HCT116 (cell line): Measurements from ENCODE around the gene MTPN. TPM values are rescaled to one million over a fixed set of nuclear protein-coding genes. Genes with fewer than 3 reads are reported as not detected.

ENCODE experiments used
- ATAC-seq: fragments of 200-7000 bp; cut with Tn5 transposase; 2 replicates; pipeline ENCODE4 v1.9.1; 2020; ENCODE audit warnings: mild to moderate bottlenecking, moderate library complexity
- BruUV-seq: library from RNA; stranded (reverse); fragments of 400-500 nt; replicated peaks from 2 replicates; lab custom pipeline; 2021; lab: Mats Ljungman, UMichigan
- CTCF ChIA-PET: fragments of 300-600 bp; sonication (Branson Sonifier 250); formaldehyde crosslinking; loops from one replicate; lab custom pipeline; 2021; ENCODE audit warnings: antibody characterized with exemption; lab: Charles Lee
- POLR2A ChIA-PET: fragments of 300-600, 350-600 bp; sonication (Branson Sonifier 250); formaldehyde crosslinking; loops from one replicate; lab custom pipeline; 2021; ENCODE audit warnings: antibody characterized with exemption; lab: Charles Lee
- RAD21 ChIA-PET, 2 experiments: fragments of 300-600 bp; sonication (Branson Sonifier 250); formaldehyde crosslinking; loops; one replicate each; lab custom pipeline; 2023; ENCODE audit warnings: low total read pairs in 2 of 2; ENCODE audit not compliant: uncharacterized antibody in 2 of 2, unreplicated experiment in 2 of 2, low non-redundant PET in 1 of 2; lab: Charles Lee
- DNase-seq: peaks from one replicate; pipeline ENCODE4 v3.0.0-alpha.2; 2010; ENCODE audit warnings: low read depth, low spot score
- H2AFZ ChIP-seq: fragments of 200-600 bp; shearing (Covaris generic), sonication (generic); 2 replicates; pipeline ENCODE4 v1.6.1; 2017; ENCODE audit warnings: low read depth, mixed run types, mixed read lengths, antibody characterized with exemption, low read length; ENCODE audit not compliant: poor library complexity, severe bottlenecking
- H3K27ac ChIP-seq: 2 replicates; pipeline ENCODE4 v1.5.1; 2012; ENCODE audit warnings: low read depth, low read length
- H3K27me3 ChIP-seq: fragments of 200-600 bp; sonication (generic); 2 replicates; pipeline ENCODE4 v1.6.1; 2016; ENCODE audit warnings: mixed run types, low read length, mixed read lengths; ENCODE audit not compliant: insufficient read depth
- H3K36me3 ChIP-seq, 2 experiments: fragments of 200-500 bp in 1 of 2; fragments of 200-600 bp in 1 of 2; sonication (Bioruptor generic) in 1 of 2; sonication (generic) in 1 of 2; 2 replicates each; pipeline versions ENCODE4 v1.5.1 to v1.6.1; 2014 to 2016; ENCODE audit warnings: low read length in 2 of 2, inconsistent platforms in 1 of 2, mixed read lengths in 1 of 2, mixed run types in 1 of 2; ENCODE audit not compliant: insufficient read depth in 2 of 2, control insufficient read depth in 1 of 2
- H3K4me1 ChIP-seq, 2 experiments: fragments of 200-600 bp in 1 of 2; sonication (generic) in 1 of 2; 2 replicates each; pipeline versions ENCODE4 v1.5.1 to v1.6.1; 2012 to 2017; ENCODE audit warnings: low read length in 2 of 2, inconsistent platforms in 1 of 2, mild to moderate bottlenecking in 1 of 2, mixed read lengths in 1 of 2, mixed run types in 1 of 2, moderate library complexity in 1 of 2; ENCODE audit not compliant: insufficient read depth in 2 of 2, control insufficient read depth in 1 of 2
- H3K4me2 ChIP-seq: fragments of 200-600 bp; sonication (generic); 2 replicates; pipeline ENCODE4 v1.6.1; 2017; ENCODE audit warnings: mixed run types, low read length, mixed read lengths
- H3K4me3 ChIP-seq, 2 experiments: fragments of 200-600 bp in 1 of 2; sonication (generic) in 1 of 2; replicated peaks in 1 of 2; 2 replicates each; pipeline ENCODE4 v1.5.1; 2011 to 2016; ENCODE audit warnings: low read length in 2 of 2, control low read depth in 1 of 2, low read depth in 1 of 2, mild to moderate bottlenecking in 1 of 2, mixed read lengths in 1 of 2, mixed run types in 1 of 2
- H3K79me2 ChIP-seq: fragments of 200-600 bp; sonication (generic); 2 replicates; pipeline ENCODE4 v1.6.1; 2017; ENCODE audit warnings: mild to moderate bottlenecking, mixed run types, low read length, moderate library complexity, mixed read lengths; ENCODE audit not compliant: insufficient read depth
- H3K9ac ChIP-seq: fragments of 200-600 bp; sonication (generic); 2 replicates; pipeline ENCODE4 v1.6.1; 2016; ENCODE audit warnings: low read length, mixed read lengths
- H3K9me2 ChIP-seq: fragments of 200-600 bp; sonication (generic), shearing (Covaris generic); 2 replicates; pipeline ENCODE4 v1.6.1; 2017; ENCODE audit warnings: mixed run types, mild to moderate bottlenecking, moderate library complexity; ENCODE audit not compliant: insufficient read depth
- H3K9me3 ChIP-seq, 2 experiments: fragments of 200-500 bp in 1 of 2; fragments of 200-600 bp in 1 of 2; sonication (Bioruptor generic) in 1 of 2; sonication (generic) in 1 of 2; 2 replicates each; pipeline ENCODE4 v1.6.1; 2014 to 2017; ENCODE audit warnings: low read length in 2 of 2, mixed read lengths in 2 of 2, inconsistent platforms in 1 of 2, low read depth in 1 of 2, mild to moderate bottlenecking in 1 of 2, mixed run types in 1 of 2, moderate library complexity in 1 of 2; ENCODE audit not compliant: control insufficient read depth in 1 of 2, insufficient read depth in 1 of 2
- H4K20me1 ChIP-seq: fragments of 200-600 bp; sonication (generic), shearing (Covaris generic); 2 replicates; pipeline ENCODE4 v1.6.1; 2017; ENCODE audit warnings: mixed run types, mild to moderate bottlenecking, moderate library complexity; ENCODE audit not compliant: insufficient read depth
- CBX3 ChIP-seq: IDR thresholded peaks from 2 replicates; pipeline ENCODE4 v1.6.1; 2012; ENCODE audit warnings: low read depth
- CEBPB ChIP-seq: IDR thresholded peaks from 2 replicates; pipeline ENCODE4 v1.6.1; 2012; ENCODE audit warnings: low read depth
- EGR1 ChIP-seq: IDR thresholded peaks from 2 replicates; pipeline ENCODE4 v1.6.1; 2012; ENCODE audit warnings: low read depth
- EZH2 ChIP-seq: fragments of 200-600 bp; sonication (generic); IDR thresholded peaks from 2 replicates; pipeline ENCODE4 v1.6.1; 2017; ENCODE audit warnings: antibody characterized with exemption, mixed run types
- FOSL1 ChIP-seq: IDR thresholded peaks from 2 replicates; pipeline ENCODE4 v1.6.1; 2012; ENCODE audit warnings: low read depth
- JUND ChIP-seq: IDR thresholded peaks from 2 replicates; pipeline ENCODE4 v1.6.1; 2012
- POLR2A ChIP-seq: IDR thresholded peaks from 2 replicates; pipeline ENCODE4 v1.7.0; 2011; ENCODE audit warnings: borderline replicate concordance; ENCODE audit not compliant: insufficient read depth, insufficient read length; ENCODE audit errors: extremely low read depth
- POLR2AphosphoS5 ChIP-seq: IDR thresholded peaks from 2 replicates; pipeline ENCODE4 v1.6.1; 2011; ENCODE audit warnings: mild to moderate bottlenecking, low read depth, low read length, moderate library complexity
- RAD21 ChIP-seq: IDR thresholded peaks from 2 replicates; pipeline ENCODE4 v1.6.1; 2012; ENCODE audit warnings: low read depth, mild to moderate bottlenecking
- SIN3A ChIP-seq: IDR thresholded peaks from 2 replicates; pipeline ENCODE4 v1.6.1; 2012; ENCODE audit warnings: low read depth
- SP1 ChIP-seq: IDR thresholded peaks from 2 replicates; pipeline ENCODE4 v1.6.1; 2012; ENCODE audit warnings: low read depth
- SRF ChIP-seq: IDR thresholded peaks from 2 replicates; pipeline ENCODE4 v1.6.1; 2012; ENCODE audit warnings: low read depth
- TCF7L2 ChIP-seq: IDR thresholded peaks from 2 replicates; pipeline ENCODE4 v1.7.0; 2011; ENCODE audit warnings: borderline replicate concordance, inconsistent platforms; ENCODE audit not compliant: insufficient read depth, insufficient read length; ENCODE audit errors: extremely low read depth
- YY1 ChIP-seq: IDR thresholded peaks from 2 replicates; pipeline ENCODE4 v1.6.1; 2011; ENCODE audit warnings: low read length, low read depth, moderate library complexity, mild to moderate bottlenecking; ENCODE audit not compliant: insufficient replicate concordance; ENCODE audit errors: extremely low read depth
- ZBTB33 ChIP-seq: IDR thresholded peaks from 2 replicates; pipeline ENCODE4 v1.6.1; 2011; ENCODE audit warnings: mild to moderate bottlenecking, low read length, moderate library complexity; ENCODE audit not compliant: insufficient replicate concordance; ENCODE audit errors: extremely low read depth
- ZFX ChIP-seq: fragments of 450-650 bp; IDR thresholded peaks from 2 replicates; pipeline ENCODE4 v1.6.1; 2017
- ZNF274 ChIP-seq: fragments of 200-500 bp; sonication (Bioruptor generic); IDR thresholded peaks from 2 replicates; pipeline ENCODE4 v1.6.1; 2014; ENCODE audit warnings: mild to moderate bottlenecking, low read depth, low read length, inconsistent platforms
- intact Hi-C: fragments of 100-400 bp; cut with micrococcal nuclease; formaldehyde crosslinking; loops from 2 replicates; pipeline ENCODE4 v1.10.0; 2022
- total RNA-seq: library from RNA; stranded (reverse); gene quantifications from one replicate; pipeline ENCODE4 v1.2.1, GENCODE V29; 2021; ENCODE audit not compliant: unreplicated experiment
- TF ChIP-seq, protein P1 (sequence below): IDR thresholded peaks from 2 replicates; pipeline ENCODE4 v1.6.1; 2012
- TF ChIP-seq, protein P2 (sequence below): IDR thresholded peaks from 2 replicates; pipeline ENCODE4 v1.6.1; 2012
- TF ChIP-seq, protein P3 (sequence below): IDR thresholded peaks from 2 replicates; pipeline ENCODE4 v1.6.1; 2012; ENCODE audit warnings: low read depth

The MTPN gene
- total RNA-seq, 1 experiment from 2014 or later: 152 TPM

GRCh38 chr7:135936497-135937217 lies 40.5 kb downstream of the MTPN start:
- Histone ChIP-seq H3K9me3 (no peaks in the 10 kb centered on the region), H2AFZ (no peak overlapping the region), H4K20me1 (peaks cover 22% of the 10 kb centered on the region; the same call in 1 of the 2 replicates), H3K4me3 (no peak overlapping the region), H3K36me3 (no peaks in the 10 kb centered on the region), H3K4me1 (no peaks in the 10 kb centered on the region), H3K27me3 (no peaks in the 10 kb centered on the region), H3K9me2 (no peaks in the 10 kb centered on the region), H3K27ac (no peak overlapping the region), H3K79me2 (peaks cover 88% of the 10 kb centered on the region), H3K9ac (no peak overlapping the region), H3K4me2 (no peak overlapping the region)
- CTCF ChIA-PET: no interaction called here
- no peak for ATAC-seq
- no TSS peak for BruUV-seq
- POLR2A ChIA-PET: no interaction called here
- RAD21 ChIA-PET: no interaction called here
- intact Hi-C loops: no loop called here
- TF ChIP-seq POLR2AphosphoS5 (no peak), RAD21 (no peak), CEBPB (no peak), YY1 (no peak), POLR2A (no peak), FOSL1 (no peak), ZNF274 (no peak), SRF (no peak), SIN3A (no peak), EGR1 (no peak), EZH2 (no peak), ZBTB33 (no peak), JUND (no peak), ZFX (no peak), SP1 (no peak), CBX3 (no peak), TCF7L2 (no peak)
- TF ChIP-seq, protein P1, sequence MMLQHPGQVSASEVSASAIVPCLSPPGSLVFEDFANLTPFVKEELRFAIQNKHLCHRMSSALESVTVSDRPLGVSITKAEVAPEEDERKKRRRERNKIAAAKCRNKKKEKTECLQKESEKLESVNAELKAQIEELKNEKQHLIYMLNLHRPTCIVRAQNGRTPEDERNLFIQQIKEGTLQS: no peak
- TF ChIP-seq, protein P2, sequence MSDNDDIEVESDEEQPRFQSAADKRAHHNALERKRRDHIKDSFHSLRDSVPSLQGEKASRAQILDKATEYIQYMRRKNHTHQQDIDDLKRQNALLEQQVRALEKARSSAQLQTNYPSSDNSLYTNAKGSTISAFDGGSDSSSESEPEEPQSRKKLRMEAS: no peak
- TF ChIP-seq, protein P3, sequence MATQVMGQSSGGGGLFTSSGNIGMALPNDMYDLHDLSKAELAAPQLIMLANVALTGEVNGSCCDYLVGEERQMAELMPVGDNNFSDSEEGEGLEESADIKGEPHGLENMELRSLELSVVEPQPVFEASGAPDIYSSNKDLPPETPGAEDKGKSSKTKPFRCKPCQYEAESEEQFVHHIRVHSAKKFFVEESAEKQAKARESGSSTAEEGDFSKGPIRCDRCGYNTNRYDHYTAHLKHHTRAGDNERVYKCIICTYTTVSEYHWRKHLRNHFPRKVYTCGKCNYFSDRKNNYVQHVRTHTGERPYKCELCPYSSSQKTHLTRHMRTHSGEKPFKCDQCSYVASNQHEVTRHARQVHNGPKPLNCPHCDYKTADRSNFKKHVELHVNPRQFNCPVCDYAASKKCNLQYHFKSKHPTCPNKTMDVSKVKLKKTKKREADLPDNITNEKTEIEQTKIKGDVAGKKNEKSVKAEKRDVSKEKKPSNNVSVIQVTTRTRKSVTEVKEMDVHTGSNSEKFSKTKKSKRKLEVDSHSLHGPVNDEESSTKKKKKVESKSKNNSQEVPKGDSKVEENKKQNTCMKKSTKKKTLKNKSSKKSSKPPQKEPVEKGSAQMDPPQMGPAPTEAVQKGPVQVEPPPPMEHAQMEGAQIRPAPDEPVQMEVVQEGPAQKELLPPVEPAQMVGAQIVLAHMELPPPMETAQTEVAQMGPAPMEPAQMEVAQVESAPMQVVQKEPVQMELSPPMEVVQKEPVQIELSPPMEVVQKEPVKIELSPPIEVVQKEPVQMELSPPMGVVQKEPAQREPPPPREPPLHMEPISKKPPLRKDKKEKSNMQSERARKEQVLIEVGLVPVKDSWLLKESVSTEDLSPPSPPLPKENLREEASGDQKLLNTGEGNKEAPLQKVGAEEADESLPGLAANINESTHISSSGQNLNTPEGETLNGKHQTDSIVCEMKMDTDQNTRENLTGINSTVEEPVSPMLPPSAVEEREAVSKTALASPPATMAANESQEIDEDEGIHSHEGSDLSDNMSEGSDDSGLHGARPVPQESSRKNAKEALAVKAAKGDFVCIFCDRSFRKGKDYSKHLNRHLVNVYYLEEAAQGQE: no peak
- DNase-seq: no peak
